ENCODE data around the gene NXPE1. TPM values are rescaled to one million over a fixed set of nuclear protein-coding genes. Genes with fewer than 3 reads are reported as not detected.

The NXPE1 gene
- total and polyA plus RNA-seq, 2 experiments from 2014 or later = not detected

- no peaks in the 10 kb centered on the region for H3K9me3 ChIP-seq (ENCODE audit: low read depth)
- DNase-seq (ENCODE audit: low read depth in 1 of 2, low spot score in 1 of 2) = no peak
- H3K4me1 ChIP-seq (ENCODE audit: low read depth) = no peaks in the 10 kb centered on the region
- no peaks in the 10 kb centered on the region for H3K27me3 ChIP-seq
- TF ChIP-seq CTCF (IDR thresholded peaks at IDR 0.05; ENCODE audit: low read depth, low read length) = no peak
- no peak overlapping the region for H3K4me3 ChIP-seq
- H3K27ac ChIP-seq = no peak overlapping the region
- no peaks in the 10 kb centered on the region for H3K36me3 ChIP-seq
Measured at GRCh38 chr11:114511538-114511937, 48.1 kb downstream of the NXPE1 start.

GRCh38 chr11:114511079-114511478 lies 48.6 kb downstream of the NXPE1 start:
- H3K4me3 ChIP-seq = no peak overlapping the region
- no peak overlapping the region for H3K27ac ChIP-seq

GRCh38 chr11:114501901-114502300 lies 57.8 kb downstream of the NXPE1 start:
- no peak for TF ChIP-seq CTCF (IDR thresholded peaks at IDR 0.05; ENCODE audit: low read depth, low read length)
- no peaks in the 10 kb centered on the region for H3K4me1 ChIP-seq (ENCODE audit: low read depth)
- no peak overlapping the region for H3K4me3 ChIP-seq
- H3K36me3 ChIP-seq = no peaks in the 10 kb centered on the region
- no peak for DNase-seq (ENCODE audit: low read depth in 1 of 2, low spot score in 1 of 2)
- no peaks in the 10 kb centered on the region for H3K27me3 ChIP-seq
- H3K27ac ChIP-seq = no peak overlapping the region
- no peaks in the 10 kb centered on the region for H3K9me3 ChIP-seq (ENCODE audit: low read depth)

More at GRCh38 chr11:114511079-114511478, 48.6 kb downstream of the NXPE1 start:
- no peak for TF ChIP-seq CTCF (IDR thresholded peaks at IDR 0.05; ENCODE audit: low read depth, low read length)
- no peaks in the 10 kb centered on the region for H3K9me3 ChIP-seq (ENCODE audit: low read depth)
- no peak for DNase-seq (ENCODE audit: low read depth in 1 of 2, low spot score in 1 of 2)
- no peaks in the 10 kb centered on the region for H3K27me3 ChIP-seq
- no peaks in the 10 kb centered on the region for H3K36me3 ChIP-seq
- no peaks in the 10 kb centered on the region for H3K4me1 ChIP-seq (ENCODE audit: low read depth)

GRCh38 chr11:114499756-114500155 lies 59.9 kb downstream of the NXPE1 start:
- H3K27ac ChIP-seq = no peak overlapping the region
- H3K36me3 ChIP-seq = no peaks in the 10 kb centered on the region
- H3K27me3 ChIP-seq = no peaks in the 10 kb centered on the region
- H3K9me3 ChIP-seq (ENCODE audit: low read depth) = no peaks in the 10 kb centered on the region
- peak in 1 of 2 donors; percentile 18 for DNase-seq (ENCODE audit: low read depth in 1 of 2, low spot score in 1 of 2)
- H3K4me1 ChIP-seq (ENCODE audit: low read depth) = no peaks in the 10 kb centered on the region
- no peak overlapping the region for H3K4me3 ChIP-seq
- TF ChIP-seq CTCF (IDR thresholded peaks at IDR 0.05; ENCODE audit: low read depth, low read length) = no peak

GRCh38 chr11:114496915-114497314 lies 62.8 kb downstream of the NXPE1 start:
- Histone ChIP-seq H3K27ac (no peak overlapping the region), H3K9me3 (ENCODE audit: low read depth) (no peaks in the 10 kb centered on the region), H3K4me3 (no peak overlapping the region), H3K4me1 (ENCODE audit: low read depth) (no peaks in the 10 kb centered on the region), H3K27me3 (no peaks in the 10 kb centered on the region), H3K36me3 (no peaks in the 10 kb centered on the region)
- no peak for TF ChIP-seq CTCF (IDR thresholded peaks at IDR 0.05; ENCODE audit: low read depth, low read length)
- DNase-seq (ENCODE audit: low read depth in 1 of 2, low spot score in 1 of 2) = no peak

GRCh38 chr11:114483929-114484328 lies 75.8 kb downstream of the NXPE1 start:
- no peak overlapping the region for H3K4me3 ChIP-seq
- H3K9me3 ChIP-seq (ENCODE audit: low read depth) = no peaks in the 10 kb centered on the region
- no peaks in the 10 kb centered on the region for H3K27me3 ChIP-seq
- no peak overlapping the region for H3K27ac ChIP-seq
- no peak for TF ChIP-seq CTCF (IDR thresholded peaks at IDR 0.05; ENCODE audit: low read depth, low read length)
- no peaks in the 10 kb centered on the region for H3K4me1 ChIP-seq (ENCODE audit: low read depth)
- no peak for DNase-seq (ENCODE audit: low read depth in 1 of 2, low spot score in 1 of 2)
- H3K36me3 ChIP-seq = no peaks in the 10 kb centered on the region

All from cardiac muscle cell (in vitro differentiated cells and primary cell).